ENCODE data around the gene CFAP54. TPM values are rescaled to one million over a fixed set of nuclear protein-coding genes. Genes with fewer than 3 reads are reported as not detected.

The CFAP54 gene
- total RNA-seq, 3 donors from 2014 or later, result 0.43 to 1.9 (median 0.82) TPM

DNA sequence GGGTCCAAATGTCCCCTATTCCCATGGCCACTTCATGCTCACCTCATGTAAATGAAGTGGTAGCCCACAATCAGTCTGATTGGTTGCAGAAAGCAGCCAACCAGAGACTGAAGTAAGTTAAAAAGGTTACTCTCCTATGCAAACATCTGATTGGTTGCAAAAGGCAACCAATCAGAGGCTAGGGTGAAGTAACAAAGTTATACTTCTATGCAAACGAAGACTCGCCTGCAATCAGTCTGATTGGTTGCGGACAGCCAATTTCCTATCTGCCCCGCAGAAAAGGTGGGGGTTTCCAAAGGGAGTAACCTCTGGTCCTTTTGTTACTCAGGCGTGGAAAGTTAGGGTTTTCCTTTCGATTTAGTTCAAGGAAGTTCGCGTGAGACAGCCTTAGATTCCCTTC, 209.6 kb downstream of the CFAP54 start:
- intact Hi-C loops (cut with DNase I, micrococcal nuclease), result no loop called here
- TF ChIP-seq, protein P1, sequence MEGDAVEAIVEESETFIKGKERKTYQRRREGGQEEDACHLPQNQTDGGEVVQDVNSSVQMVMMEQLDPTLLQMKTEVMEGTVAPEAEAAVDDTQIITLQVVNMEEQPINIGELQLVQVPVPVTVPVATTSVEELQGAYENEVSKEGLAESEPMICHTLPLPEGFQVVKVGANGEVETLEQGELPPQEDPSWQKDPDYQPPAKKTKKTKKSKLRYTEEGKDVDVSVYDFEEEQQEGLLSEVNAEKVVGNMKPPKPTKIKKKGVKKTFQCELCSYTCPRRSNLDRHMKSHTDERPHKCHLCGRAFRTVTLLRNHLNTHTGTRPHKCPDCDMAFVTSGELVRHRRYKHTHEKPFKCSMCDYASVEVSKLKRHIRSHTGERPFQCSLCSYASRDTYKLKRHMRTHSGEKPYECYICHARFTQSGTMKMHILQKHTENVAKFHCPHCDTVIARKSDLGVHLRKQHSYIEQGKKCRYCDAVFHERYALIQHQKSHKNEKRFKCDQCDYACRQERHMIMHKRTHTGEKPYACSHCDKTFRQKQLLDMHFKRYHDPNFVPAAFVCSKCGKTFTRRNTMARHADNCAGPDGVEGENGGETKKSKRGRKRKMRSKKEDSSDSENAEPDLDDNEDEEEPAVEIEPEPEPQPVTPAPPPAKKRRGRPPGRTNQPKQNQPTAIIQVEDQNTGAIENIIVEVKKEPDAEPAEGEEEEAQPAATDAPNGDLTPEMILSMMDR (IDR thresholded peaks at IDR 0.05), result no peak
- Histone ChIP-seq H3K4me1 (ENCODE audit: low read depth) (no peaks in the 10 kb centered on the region), H3K9me3 (no peaks in the 10 kb centered on the region), H3K36me3 (ENCODE audit: low read depth) (no peaks in the 10 kb centered on the region), H3K4me3 (no peak overlapping the region)
- DNase-seq, result no peak
- no peak for ATAC-seq

DNA sequence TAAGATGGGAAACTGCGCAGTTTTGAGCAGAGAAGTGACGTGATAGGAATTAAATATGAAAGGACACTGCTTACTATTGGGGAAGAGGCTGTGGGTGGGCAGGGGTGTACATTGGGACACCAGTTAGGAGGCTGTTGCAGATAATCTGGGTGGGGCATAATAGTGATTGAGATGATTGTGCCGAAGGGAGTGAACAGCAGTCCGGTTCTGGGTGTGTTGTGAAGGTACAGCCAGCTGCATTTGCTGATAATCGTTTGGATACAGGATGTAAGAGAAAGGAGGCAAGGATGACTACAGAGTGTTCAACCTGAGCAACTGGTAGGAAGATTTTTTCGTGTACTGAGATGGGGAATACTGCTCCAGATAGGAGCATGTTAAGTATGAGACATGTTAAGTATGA, 212.5 kb downstream of the CFAP54 start:
- H3K36me3 ChIP-seq (ENCODE audit: low read depth), result no peaks in the 10 kb centered on the region
- TF ChIP-seq, protein P1 (IDR thresholded peaks at IDR 0.05), result no peak
- ATAC-seq (no peak), DNase-seq (no peak)
- no peaks in the 10 kb centered on the region for H3K4me1 ChIP-seq (ENCODE audit: low read depth)
- no peaks in the 10 kb centered on the region for H3K9me3 ChIP-seq
- H3K4me3 ChIP-seq, result no peak overlapping the region
- intact Hi-C loops (cut with DNase I, micrococcal nuclease), result no loop called here

DNA sequence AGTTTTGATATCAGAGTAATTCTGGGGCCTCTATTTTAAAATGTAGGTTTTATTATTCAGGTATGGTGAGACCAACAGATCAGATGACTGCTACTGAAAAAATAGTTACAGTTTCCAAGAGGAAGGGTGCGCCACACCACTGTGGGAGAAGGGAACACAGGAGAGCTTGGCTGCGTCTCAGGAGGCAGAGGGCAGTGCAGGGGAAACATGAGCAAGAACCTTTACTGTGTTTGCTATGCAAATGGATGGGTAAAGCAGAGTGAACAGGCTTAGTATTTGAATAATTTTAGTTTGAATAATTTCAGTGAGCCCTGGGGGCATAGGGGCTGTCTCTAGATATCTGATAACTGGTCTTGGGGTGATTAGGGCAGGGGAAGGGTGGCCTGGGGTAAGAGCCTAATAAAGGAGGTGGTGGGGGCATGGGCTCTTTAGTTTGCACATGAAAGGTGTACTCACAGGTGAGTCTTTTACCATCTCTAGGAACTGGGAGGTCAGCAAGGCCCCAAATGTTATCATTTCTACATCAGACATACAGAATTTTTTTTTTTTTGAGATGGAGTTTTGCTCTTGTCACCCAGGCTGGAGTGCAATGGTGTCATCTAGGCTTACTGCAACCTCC, 220.9 kb downstream of the CFAP54 start:
- no peaks in the 10 kb centered on the region for H3K36me3 ChIP-seq (ENCODE audit: low read depth)
- H3K9me3 ChIP-seq, result no peaks in the 10 kb centered on the region
- DNase-seq (no peak), ATAC-seq (no peak)
- H3K4me1 ChIP-seq (ENCODE audit: low read depth), result no peaks in the 10 kb centered on the region
- TF ChIP-seq, protein P1 (IDR thresholded peaks at IDR 0.05), result no peak
- intact Hi-C loops (cut with DNase I, micrococcal nuclease), result no loop called here
- H3K4me3 ChIP-seq, result no peak overlapping the region

DNA sequence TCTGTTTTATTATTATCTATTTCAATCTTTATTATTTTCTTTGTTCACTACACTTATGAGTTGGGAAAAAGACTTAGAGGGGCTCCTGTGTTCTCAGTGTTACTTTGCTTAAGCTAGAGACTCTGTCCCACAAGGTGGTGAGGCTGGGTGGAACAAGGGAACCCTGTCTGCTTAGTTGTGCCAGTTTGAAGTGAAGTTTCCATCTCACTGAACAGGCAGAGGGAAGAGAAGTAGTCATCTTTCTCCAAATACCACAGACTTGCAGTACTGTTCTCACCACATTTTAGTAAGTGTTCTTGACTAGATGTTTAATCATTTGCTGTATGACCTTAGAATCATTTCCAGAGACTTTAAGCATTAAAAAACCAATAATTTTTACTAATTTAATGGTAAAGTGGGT, 222.0 kb downstream of the CFAP54 start:
- H3K4me3 ChIP-seq, result no peak overlapping the region
- TF ChIP-seq, protein P1 (IDR thresholded peaks at IDR 0.05), result no peak
- no peak for DNase-seq
- no peaks in the 10 kb centered on the region for H3K36me3 ChIP-seq (ENCODE audit: low read depth)
- intact Hi-C loops (cut with DNase I, micrococcal nuclease), result no loop called here
- no peaks in the 10 kb centered on the region for H3K9me3 ChIP-seq
- H3K4me1 ChIP-seq (ENCODE audit: low read depth), result no peaks in the 10 kb centered on the region
- ATAC-seq, result no peak

DNA sequence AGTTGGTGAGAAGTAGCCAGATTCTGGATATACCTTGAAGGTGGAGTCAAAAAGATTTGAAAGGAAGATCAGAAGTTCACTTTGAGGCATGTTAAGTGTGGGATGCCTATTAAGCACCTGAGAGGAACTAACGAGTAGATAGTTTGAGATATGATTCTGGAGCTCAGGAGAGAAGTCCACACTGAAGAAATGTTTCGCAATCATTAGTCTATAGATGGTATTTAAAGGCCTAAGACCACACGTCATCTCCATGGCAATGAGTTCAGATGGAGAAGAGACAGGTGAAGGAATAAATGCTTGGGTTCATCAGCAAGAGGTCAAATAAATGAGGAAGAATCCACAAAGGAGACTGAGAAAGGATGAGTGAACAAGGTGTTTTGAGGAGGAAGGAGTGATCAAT, 224.8 kb downstream of the CFAP54 start:
- intact Hi-C loops (cut with DNase I, micrococcal nuclease), result no loop called here
- TF ChIP-seq, protein P1 (IDR thresholded peaks at IDR 0.05), result no peak
- DNase-seq (no peak), ATAC-seq (no peak)
- Histone ChIP-seq H3K4me3 (no peak overlapping the region), H3K4me1 (ENCODE audit: low read depth) (no peaks in the 10 kb centered on the region), H3K36me3 (ENCODE audit: low read depth) (no peaks in the 10 kb centered on the region), H3K9me3 (no peaks in the 10 kb centered on the region)

Measured in mucosa of descending colon (tissue), 3 donors.